ENCODE data around the gene RBM5.

- TF ChIP-seq CTCF (conservative IDR thresholded peaks at IDR 0.05): no peak
- no peak for TF ChIP-seq ZFX (IDR thresholded peaks at IDR 0.05)
Measured at GRCh38 chr3:50118237-50118636, 29.5 kb downstream of the RBM5 start.

All from C4-2B (cell line).